ENCODE data around the gene ORC3.
"Not testable (repeated sequence)": the region's sequence is repeated elsewhere in the genome, so short reads cannot be mapped to it uniquely, and the experiment has no call there.

The ORC3 gene

DNA sequence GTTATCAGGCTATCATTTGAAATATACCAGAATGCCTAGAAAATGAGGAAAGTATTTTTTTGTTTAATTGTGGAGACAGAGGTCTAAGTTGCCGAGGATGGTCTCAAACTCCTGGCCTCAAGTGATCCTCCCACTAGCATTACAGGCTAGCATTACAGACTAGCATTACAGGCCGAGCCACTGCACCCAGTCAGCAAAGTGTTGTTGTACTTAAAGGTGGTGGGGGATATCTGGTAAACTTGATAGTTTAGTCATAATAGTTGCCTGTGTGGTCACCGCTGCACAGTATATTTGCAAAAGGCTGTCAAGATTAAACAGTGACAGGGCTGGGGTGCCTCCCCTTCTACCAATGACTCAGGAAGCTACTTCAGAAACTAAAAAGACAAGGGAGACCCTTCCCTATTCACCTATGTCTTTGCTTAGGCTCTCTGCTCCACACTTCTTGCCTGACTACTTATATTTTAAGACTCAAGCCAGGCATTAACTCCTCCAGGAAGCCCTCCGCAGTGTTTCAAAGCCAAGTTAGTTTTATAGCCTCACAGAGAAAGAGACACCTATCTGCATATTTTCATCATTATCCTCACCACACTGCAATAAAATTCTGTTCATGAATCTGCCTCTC lies 115.2 kb downstream of the ORC3 start:
- TF ChIP-seq, protein P1, sequence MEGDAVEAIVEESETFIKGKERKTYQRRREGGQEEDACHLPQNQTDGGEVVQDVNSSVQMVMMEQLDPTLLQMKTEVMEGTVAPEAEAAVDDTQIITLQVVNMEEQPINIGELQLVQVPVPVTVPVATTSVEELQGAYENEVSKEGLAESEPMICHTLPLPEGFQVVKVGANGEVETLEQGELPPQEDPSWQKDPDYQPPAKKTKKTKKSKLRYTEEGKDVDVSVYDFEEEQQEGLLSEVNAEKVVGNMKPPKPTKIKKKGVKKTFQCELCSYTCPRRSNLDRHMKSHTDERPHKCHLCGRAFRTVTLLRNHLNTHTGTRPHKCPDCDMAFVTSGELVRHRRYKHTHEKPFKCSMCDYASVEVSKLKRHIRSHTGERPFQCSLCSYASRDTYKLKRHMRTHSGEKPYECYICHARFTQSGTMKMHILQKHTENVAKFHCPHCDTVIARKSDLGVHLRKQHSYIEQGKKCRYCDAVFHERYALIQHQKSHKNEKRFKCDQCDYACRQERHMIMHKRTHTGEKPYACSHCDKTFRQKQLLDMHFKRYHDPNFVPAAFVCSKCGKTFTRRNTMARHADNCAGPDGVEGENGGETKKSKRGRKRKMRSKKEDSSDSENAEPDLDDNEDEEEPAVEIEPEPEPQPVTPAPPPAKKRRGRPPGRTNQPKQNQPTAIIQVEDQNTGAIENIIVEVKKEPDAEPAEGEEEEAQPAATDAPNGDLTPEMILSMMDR (IDR thresholded peaks at IDR 0.05; ENCODE audit: insufficient read depth, low read depth, low read length, missing control alignments): no peak
- DNase-seq (ENCODE audit: low read depth): peak; percentile 93
- H3K4me3 ChIP-seq (ENCODE audit: low read depth, low read length): no peak overlapping the region

DNA sequence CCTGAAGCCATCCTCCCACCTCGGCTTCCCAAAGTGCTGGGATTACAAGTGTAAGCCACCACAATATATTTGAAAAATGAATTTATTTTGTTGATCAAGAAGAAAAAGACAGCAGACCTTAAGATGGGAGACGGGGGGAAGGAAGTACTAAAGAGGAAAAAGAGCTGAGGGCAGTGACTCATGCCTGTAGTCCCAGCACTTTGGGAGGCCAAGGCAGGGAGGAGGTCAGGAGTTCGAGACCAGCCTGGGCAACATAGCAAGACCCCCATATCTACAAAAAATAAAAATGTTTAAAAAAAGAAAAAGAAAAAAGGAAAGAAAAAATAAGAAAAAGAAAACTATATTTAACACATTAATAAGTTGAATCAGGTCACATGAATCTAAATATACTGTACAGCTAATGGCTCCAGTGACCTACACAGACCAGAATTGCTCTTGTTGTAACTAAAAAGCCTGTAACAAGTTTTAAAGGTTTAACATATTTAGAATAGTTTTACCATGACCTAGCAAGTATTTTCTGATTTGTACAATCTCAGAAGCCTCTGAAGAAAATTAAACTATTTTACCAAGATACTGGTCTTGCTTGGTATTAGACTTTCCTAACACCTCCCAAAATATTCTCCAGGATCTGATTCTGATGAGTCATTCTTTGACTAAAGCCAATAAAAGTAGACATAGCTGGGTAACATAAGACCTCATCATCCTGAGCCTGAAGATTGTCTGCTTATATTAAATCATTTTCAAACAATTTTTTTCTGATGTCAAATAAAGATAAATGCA lies 116.4 kb downstream of the ORC3 start:
- no peak for DNase-seq (ENCODE audit: low read depth)
- H3K4me3 ChIP-seq (ENCODE audit: low read depth, low read length): no peak overlapping the region
- TF ChIP-seq, protein P1 (IDR thresholded peaks at IDR 0.05; ENCODE audit: insufficient read depth, low read depth, low read length, missing control alignments): no peak

DNA sequence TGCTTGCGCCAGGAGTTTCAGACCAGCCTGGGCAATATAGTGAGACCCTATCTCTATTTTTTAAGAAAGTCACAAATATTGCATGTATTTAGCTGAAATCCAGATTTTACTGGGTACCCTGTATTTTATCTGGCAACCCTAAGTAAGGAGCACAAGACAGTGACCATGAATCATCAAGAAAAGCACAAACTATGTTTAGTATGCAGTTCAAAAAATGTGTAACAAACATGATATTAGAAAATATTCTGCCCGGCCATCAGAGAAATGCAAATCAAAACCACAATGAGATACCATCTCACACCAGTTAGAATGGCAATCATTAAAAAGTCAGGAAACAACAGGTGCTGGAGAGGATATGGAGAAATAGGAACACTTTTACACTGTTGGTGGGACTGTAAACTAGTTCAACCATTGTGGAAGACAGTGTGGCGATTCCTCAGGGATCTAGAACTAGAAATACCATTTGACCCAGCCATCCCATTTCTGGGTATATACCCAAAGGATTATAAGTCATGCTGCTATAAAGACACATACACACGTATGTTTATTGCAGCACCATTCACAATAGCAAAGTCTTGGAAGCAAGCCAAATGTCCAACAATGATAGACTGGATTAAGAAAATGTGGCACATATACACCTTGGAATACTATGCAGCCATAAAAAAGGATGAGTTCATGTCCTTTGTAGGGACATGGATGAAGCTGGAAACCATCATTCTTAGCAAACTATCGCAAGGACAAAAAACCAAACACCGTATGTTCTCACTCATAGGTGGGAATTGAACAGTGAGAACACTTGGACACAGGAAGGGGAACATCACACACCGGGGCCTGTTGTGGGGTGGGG lies 118.9 kb downstream of the ORC3 start:
- not testable (repeated sequence) for H3K4me3 ChIP-seq (ENCODE audit: low read depth, low read length); DNase-seq (ENCODE audit: low read depth)

DNA sequence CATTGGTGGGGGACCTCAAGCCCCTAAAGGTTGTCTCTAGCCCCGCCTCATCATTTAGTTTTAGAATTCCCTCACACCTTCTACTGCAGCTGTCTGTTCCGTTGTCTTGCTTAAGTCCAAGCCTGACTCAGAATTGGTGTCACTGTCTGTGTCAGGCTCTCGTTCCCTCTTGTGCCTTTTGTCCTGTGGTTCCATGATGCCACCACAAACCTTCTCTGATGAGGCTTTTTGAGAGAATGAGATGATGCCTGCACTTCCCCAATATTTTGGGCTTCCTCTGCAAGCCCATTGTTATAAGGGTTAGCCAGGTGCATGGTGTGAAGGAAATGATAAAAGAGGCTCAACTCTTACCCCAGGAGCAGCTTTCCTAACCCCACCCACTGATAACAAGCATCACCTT lies 120.2 kb downstream of the ORC3 start:
- no peak overlapping the region for H3K4me3 ChIP-seq (ENCODE audit: low read depth, low read length)
- TF ChIP-seq, protein P1 (IDR thresholded peaks at IDR 0.05; ENCODE audit: insufficient read depth, low read depth, low read length, missing control alignments): no peak
- peak; percentile 74 for DNase-seq (ENCODE audit: low read depth)

DNA sequence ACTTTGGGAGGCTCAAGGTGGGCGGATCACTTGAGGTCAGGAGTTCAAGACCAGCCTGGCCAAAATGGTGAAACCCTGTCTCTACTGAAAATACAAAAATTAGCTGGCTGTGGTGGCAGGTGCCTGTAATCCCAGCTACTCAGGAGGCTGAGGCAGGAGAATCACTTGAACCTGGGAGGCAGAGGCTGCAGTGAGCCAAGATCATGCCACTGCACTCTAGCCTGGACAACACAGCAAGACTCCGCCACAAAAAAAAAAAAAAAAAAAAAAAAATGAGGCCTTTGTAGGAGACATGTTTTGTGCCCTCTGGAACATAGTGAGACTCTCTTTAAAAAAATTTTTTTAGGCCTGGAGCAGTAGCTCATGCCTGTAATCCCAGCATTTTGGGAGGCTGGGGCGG lies 122.8 kb downstream of the ORC3 start:
- H3K4me3 ChIP-seq (ENCODE audit: low read depth, low read length); DNase-seq (ENCODE audit: low read depth): not testable (repeated sequence)

DNA sequence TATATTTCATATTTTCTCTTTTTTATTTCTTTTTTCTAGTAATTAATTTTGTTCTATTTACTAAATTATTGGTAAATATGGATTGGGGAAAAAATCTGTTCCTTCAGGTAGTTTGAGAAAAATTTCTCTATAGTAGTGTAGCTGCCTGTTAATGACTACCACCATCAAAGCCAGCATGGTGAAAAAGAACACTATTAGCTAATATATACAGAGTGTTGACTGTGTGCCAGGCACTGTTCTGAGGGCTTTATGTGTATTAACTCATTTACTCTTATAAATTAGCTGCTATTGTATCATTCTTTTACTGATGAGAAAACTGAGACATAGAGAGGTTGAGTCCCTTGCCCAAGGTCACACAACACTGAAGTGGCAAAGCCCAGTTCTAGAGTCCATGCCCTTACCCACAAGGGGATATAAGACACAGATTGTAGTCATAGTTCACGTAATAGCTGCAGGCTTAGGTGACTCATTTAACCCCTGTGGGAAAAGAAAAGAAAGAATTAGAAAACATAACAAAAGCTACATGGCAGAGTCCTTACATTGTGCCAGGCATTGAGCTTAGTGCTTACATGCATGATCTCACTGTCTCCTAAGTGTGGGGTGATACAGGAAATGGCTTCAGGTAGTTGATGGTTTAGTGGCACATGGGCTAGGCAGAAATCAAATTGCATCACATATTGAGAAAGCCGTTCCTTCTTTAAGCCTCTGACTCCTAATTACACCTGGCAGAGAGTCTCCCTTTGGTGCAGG lies 124.3 kb downstream of the ORC3 start:
- no peak overlapping the region for H3K4me3 ChIP-seq (ENCODE audit: low read depth, low read length)
- TF ChIP-seq, protein P1 (IDR thresholded peaks at IDR 0.05; ENCODE audit: insufficient read depth, low read depth, low read length, missing control alignments): no peak
- DNase-seq (ENCODE audit: low read depth): peak; percentile 57

Measured in GM12865 (cell line).